Liver (tissue), 2 donors: ENCODE data around the gene CPT1B.

ENCODE experiments used
- TF ChIP-seq, protein P1 (sequence below): IDR thresholded peaks from 2 replicates; pipeline ENCODE4 v1.6.1; 2016; ENCODE audit warnings: antibody characterized with exemption
- TF ChIP-seq, protein P2 (sequence below): fragments of 150-350 bp; IDR thresholded peaks from 2 replicates; pipeline ENCODE4 v1.5.1; 2017; ENCODE audit warnings: improper control_type of control experiment, low read depth, low read length; ENCODE audit not compliant: missing input control
- donor health status: healthy.

DNA sequence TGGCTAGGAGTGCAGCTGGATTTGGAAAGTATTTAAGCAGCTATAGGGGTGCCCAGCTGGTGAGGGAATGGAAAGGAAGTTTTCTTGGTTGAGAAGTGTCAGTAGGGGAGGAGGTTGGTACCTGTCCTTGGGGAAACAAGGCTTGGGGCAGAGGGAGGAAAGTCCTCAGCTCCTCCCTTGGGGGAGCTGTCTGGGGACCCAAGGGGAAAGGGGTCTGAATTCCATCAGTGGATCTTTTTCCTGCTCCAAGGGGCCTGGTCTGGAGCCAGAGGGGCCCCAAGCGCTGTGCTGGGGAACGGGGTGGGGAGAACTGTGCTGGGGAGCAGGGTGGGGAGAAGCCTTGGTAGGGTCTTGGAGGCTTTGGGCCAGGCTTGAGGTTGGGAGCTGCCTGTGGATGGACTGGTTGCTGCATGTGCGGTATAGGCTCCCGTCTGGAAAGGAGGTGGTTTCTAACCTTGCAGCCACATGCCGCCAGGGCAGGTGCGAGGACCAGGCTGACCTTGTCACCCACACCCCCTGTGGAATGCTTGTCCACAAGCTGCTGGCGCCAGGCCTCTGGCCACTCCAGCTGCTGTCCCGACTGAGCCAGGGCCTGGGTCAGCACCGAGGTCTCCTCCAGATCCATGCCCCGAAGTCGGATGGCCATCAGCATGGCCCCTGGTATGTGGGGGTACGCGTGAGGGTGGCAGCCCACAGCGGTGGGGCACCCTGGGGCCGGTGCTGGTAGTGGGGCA, 49.4 kb downstream of the CPT1B start:
- TF ChIP-seq, protein P1, sequence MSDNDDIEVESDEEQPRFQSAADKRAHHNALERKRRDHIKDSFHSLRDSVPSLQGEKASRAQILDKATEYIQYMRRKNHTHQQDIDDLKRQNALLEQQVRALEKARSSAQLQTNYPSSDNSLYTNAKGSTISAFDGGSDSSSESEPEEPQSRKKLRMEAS = peak; percentile 45
- TF ChIP-seq, protein P2, sequence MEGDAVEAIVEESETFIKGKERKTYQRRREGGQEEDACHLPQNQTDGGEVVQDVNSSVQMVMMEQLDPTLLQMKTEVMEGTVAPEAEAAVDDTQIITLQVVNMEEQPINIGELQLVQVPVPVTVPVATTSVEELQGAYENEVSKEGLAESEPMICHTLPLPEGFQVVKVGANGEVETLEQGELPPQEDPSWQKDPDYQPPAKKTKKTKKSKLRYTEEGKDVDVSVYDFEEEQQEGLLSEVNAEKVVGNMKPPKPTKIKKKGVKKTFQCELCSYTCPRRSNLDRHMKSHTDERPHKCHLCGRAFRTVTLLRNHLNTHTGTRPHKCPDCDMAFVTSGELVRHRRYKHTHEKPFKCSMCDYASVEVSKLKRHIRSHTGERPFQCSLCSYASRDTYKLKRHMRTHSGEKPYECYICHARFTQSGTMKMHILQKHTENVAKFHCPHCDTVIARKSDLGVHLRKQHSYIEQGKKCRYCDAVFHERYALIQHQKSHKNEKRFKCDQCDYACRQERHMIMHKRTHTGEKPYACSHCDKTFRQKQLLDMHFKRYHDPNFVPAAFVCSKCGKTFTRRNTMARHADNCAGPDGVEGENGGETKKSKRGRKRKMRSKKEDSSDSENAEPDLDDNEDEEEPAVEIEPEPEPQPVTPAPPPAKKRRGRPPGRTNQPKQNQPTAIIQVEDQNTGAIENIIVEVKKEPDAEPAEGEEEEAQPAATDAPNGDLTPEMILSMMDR = no peak
